Islet of Langerhans (tissue), 1 donor: Measurements from ENCODE around the gene PRLH.
"Not testable (repeated sequence)": the region's sequence is repeated elsewhere in the genome, so short reads cannot be mapped to it uniquely, and the experiment has no call there.

Experiments
- FAIRE-seq: peaks from one replicate; lab custom pipeline; 2011; peaks lifted over from hg19 to GRCh38; lab: Jason Lieb, UNC

The PRLH gene

DNA sequence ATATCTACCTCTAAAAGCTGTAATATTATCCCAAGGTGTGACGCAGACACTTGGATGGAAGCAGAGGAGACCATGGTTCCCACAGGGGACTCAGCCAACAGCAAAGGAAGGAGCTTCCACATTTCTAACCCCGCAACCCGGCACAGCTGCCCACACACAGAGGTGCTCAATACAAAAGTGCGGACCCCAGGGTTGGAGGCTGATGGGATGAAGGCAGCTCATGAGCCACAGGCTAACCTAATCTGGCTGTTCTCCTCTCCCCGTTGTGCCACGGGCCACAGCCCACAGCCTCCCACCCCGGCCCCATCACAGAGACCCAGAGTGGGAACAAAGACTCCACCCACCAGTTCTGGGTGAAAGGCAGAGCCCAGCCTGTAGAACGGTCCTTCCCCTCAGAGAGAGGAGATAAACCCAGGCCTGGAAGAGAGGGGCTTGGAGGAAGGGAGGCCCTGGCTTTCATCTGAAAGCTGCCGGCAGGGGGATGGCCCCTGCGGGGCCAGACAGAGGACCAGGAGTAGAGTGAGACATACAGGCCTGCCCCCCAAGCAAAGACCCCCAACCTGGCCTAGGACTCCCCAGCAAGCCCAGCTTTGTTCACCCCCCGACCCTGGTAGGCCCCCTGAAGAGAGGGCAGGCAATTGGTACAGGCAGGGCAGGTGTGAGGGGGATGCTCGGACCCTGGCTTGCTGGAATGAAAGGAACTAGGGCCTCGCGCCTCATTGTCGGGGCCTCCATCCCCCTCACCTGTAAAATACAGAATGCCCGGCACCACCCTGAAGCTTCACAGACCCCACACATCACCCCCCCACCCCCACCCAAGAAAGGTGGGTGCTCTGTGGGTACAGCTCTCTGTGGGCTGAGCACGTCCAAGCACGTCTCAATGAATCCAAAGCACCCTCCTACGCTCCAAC is 17.3 kb downstream of the PRLH start:
- no peak for FAIRE-seq

DNA sequence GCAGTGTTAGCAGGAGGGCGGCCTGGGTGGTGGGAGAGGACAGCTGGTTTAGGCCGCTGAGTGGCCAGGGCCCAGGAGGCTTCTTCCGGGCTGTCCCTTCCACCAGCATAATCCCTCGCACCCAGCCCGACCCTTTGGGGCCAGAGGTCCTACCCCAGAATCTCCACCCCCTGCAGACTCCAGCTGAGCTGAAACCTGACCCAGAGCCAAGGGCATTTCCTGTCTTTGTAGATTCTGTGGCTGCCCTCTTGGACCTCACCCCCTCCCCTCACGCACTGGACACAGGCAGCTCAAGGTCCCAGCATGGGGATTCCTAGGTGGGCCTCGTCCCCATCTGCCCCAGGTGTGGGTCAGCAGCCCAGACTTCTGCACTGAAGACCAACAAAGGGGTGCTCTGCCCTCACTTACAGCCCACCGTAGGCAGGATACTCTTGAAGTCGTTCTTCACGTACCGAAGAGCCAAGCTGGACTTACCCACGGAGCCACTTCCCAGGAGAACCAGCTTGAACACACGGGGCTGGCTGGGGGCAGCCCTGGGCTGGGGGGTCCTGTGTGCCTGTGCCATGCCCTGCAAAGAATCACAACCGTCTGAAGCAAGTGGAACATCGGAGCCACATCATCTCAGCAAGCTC is 19.3 kb downstream of the PRLH start:
- FAIRE-seq: no peak

DNA sequence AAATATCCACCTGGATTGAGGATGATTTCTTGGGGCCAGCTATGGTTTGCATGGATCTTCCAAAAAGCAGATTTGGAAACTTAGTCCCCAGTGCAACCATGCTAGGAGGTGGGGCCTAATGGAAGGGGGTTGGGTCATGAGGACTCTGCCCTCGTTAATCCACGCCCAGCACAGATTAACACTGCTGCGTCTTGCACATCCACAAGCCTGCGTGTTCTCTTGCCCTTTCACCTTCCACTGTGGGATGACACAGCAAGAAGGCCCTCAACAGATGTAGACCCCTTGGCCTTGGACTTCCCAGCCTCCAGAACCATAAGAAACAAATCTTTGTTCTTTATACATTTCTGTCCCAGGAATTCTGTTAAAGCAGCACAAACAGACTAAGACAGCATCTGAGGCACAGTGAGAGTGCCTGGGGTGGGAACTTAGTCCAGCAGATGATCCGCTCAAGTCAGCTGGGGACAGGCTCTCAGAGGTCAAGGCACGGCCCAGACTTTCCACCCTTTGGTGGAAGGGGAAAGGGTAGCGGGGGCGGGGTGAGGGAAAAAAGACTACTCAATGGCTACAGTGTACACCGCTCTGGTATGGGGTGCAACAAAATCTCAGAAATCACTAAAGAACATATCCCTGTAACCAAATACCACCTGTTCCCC is 21.8 kb downstream of the PRLH start:
- no peak for FAIRE-seq

DNA sequence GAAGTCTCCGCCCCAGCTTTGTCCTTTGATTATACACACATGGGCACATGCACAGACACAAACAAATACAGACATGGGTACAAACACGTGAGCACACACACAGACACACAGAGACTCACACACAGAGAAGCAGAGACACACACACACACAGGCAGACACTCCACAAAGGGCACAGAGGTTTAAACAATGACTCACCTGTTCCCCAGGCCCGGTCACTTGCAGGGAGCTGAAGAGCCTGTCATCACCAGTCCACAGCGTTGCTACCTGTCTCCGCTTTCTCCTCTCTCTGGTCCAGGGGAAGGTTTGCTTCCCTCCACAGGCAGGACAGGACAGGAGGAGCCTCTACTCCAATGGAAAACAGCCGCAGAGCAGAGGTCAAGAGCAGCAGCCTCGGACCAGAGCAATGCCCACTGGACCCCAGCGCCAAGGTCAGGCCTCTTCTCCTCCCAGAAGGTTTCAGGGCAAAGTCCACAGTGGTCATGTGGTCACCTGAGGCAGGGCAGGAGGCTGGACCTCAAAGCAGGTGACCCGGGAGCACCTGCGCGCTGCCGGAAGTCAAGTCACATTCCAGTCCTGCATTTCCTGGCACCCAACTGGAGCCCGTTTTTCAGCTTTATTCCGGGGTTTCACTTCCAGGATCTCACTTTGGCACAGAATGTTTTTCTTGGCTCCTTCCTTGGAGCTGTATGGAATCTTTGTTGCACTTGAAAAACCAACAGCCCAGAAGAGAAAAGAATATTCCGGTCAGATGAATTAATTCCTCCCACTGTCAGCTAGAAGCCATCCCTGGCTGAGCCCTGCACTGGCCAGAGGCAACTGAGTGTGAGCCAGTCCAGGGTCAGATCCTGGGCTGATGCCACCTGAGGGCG is 24.1 kb downstream of the PRLH start, which contains the start of gene RAB17:
Gene RAB17 (minus strand): TSS at position 463 of the 869 bp plus-strand sequence. CDS start 4,580 bp downstream, outside the sequence.
- FAIRE-seq: peak; percentile 86

- no peak for FAIRE-seq
Observed at GRCh38 chr2:237591141-237591881, 24.9 kb downstream of the PRLH start.

DNA sequence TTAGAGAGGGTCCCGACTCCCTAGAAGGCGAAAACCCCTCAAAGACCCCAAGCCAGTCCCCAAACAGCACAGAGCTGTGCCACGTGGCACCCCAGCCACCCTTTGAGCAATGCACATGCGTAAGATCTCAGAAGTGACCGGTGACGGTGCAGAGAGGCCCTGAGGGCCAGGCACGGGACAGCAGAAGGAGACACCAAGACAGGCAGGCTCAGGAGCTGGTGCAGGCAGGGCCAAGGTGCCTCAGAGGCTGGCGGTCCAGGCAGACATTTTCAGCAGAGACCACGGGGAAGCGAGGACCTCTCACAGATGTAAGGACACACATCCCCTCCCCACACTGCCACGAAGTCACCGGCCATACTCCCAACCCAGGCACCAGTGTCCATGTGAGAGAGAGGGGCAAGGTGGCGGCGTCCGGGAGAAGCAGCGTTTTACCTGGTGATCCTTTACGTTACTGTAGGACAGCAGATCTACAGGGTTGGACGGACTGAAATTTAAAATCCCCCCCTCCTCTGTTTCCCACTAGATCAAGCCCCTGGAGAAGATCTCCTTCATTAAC is 26.1 kb downstream of the PRLH start:
- FAIRE-seq: no peak

- FAIRE-seq: no peak
Observed at GRCh38 chr2:237593036-237593435, 26.7 kb downstream of the PRLH start.

GRCh38 chr2:237593596-237594320 is 27.4 kb downstream of the PRLH start:
- FAIRE-seq: no peak

DNA sequence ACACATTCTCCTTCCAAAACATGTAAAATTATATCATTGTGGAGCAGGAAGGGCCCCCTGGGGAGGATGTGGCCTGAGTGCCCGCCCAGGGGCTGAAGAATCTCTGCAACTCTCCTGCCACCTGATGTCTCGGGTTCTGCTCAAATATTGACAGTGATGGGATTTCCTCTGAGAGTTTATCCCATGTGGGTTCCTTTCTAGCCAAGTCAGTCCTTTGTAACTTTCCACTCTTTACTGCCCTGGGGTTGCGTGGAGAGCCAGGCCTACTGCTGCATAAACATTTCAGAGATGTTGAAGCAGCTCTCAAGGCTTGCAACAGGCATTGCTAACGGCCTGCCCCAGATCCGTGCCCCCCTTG is 28.1 kb downstream of the PRLH start:
- no peak for FAIRE-seq

- not testable (repeated sequence) for FAIRE-seq
Observed at GRCh38 chr2:237595829-237596519, 29.6 kb downstream of the PRLH start.

- no peak for FAIRE-seq
Observed at GRCh38 chr2:237596520-237597195, 30.3 kb downstream of the PRLH start.

DNA sequence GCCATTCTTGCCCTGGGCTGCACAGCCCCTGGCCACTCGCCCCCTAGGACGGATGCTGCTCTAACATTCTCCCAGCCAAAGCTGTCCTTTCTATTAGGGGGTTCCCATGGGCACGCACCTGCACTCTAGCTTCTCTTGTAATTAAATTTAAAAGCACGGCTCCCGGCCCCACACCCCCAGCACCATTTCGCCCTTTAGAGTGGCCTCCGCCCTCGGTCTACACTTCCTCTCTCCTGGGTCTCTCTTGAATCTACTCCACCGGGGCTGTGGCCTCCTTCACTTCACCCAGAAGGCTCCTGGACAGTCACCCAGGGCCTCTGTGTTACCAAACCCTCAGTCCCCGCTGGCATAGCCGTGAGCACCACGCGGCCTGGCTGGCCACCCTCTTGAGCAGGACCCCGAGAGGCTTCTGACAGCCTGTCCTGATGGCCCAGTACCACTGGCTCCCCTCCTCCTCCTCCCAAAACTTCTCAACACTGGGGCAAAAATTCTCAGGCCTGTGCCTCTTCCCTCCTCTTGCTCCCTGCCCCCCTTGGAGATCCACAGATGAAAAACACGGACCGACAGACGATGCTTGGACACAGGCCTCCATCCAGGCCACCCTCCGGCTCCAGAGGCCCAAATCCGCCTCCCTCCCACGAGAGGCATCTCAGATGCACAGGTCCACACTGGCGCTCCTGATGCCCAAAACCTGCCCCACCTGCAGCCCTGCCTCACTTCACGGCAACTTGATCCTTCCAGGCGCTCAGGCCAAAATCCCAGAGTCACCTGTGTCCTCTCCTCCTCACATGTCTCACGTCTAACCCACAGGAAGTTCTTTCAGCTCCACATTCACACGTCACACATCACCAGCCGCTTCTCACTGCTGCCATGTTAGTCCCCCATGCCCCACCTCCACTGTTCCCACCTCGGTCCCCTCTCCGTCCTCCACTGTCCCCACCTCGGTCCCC is 31.1 kb downstream of the PRLH start:
- no peak for FAIRE-seq

DNA sequence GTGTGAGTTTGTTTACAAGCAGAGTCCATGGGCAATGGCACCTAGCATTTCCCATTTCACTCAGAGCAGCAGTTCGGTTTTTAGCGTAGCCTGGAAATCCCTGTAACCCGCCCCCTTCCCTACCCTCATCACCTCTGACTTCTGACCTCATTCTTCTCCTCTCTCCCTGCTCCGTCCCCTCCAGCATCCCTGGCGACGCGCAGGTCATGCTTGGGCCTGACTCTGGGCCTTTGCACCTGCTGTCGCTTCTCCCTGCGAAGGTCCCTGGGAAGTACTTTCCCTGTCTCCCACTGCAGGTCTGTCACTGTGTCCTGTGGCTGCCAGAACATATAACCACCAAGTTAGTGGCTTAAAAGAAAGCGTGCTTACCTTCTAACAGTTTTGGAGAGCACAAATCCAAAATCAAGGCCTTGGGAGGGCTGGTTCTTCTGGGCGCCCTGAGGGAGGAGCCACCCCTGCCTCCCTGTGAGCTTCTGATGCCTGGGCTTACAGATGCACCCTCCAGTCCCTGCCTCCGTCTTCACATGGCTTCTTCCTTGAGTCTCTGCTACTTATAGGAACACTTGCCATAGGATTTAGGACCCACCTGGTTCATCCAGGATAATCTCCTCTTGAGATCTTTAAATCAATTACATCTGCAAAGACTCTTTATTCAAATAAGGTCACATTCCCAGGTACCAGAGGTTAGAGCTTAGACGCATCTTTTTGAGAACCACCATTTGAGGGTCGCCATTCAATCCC is 32.3 kb downstream of the PRLH start:
- FAIRE-seq: no peak

DNA sequence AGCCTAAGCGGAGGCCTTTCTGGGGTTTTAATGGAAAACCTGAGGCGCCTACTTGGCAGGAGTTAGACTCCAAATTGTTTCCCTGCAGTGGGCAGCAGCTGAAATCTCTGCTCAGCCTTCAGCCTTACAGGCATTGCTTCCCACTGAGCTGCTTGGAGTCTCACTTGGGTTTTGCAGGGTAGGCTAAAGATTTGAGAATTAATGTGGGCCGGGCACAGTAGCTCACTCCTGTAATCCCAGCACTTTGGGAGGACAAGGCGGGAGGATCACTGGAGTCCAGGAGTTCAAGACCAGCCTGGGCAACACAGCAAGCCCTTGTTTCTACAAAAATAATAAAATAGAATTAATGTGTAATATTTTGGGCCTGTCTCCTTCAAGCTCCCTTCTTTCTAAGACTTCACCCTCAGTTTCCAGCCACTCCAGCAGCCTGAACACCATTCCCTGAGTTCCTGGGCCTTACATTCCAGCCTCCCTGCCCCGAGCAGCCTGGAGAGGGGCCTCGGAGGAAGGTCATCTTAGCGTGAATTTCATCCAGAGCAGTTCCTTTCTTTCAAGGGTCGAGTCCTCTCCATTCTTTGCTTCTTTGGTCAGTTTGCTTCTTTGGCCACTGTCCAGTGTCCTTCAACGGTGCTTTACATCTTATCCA is 33.2 kb downstream of the PRLH start:
- FAIRE-seq: no peak

DNA sequence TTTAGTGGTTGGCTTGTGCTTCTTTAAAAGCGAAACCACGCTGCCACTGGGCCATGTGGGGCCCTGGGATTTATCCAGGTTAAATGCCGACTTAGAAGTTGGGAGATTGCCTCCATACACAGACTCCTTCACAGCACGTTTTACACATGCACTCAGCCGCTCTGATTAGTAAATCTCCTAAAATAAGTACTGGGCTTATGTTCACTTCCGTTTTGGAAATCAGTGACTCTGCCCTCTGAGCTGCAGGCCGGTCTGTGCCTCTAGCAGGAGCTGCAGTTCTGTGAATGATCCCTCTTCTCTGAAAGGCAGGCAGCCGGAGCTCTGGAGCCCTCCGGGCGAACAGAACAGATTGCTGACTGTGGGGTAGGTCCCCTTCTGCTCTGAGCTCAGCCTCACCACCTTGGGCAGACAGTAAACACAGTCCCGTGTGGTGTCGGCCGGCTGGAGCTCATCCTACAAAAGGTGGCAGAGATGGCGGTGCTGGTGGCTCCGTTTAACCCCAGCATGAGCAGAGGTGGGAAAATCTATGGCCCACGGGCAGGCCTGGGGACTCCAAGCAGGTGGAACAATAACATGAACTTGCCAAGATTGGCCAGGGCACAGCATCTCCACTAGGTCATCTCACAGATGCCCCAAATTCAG is 34.0 kb downstream of the PRLH start:
- FAIRE-seq: no peak

DNA sequence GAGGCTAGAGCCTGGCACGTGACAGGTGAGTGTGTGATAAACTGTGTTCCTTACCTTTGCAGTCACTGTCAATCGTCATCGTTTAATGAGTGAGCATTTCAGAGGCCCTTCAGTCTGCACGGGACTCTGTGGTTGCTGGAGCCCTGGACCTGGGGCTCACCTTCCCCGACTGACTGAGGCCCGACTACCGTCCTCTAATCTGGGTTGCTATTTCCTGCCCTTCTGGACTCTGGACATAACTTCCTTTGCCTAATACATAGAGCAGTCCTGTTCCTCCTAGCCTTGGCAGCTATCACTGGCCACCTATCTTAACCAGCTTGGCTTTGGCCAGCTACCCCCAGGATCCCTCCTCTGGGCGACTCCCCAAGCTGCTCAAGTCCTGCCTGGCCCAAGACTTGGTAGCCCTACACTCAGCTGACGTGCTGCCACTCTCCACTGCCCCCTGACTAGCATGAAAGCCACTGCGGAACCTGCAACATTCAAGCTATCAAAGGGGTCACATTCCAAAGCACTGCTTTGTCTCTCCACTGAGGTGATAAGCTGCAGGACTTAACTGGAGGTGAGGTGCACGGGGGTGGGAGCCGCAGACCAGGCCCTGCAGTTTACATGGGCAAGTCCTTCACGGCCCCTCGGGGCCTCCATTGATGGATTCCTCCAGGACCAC is 35.2 kb downstream of the PRLH start:
- FAIRE-seq: no peak
